IPS DF 4.7 (cell line): ENCODE measurements around the gene NUS1.
"Not testable (repeated sequence)": the region's sequence is repeated elsewhere in the genome, so short reads cannot be mapped to it uniquely, and the experiment has no call there.

Experiments
- DNase-seq: peaks from one replicate; pipeline ENCODE4 v3.0.0-alpha.2; 2013; ENCODE audit warnings: low spot score; ENCODE audit errors: extremely low read depth

The NUS1 gene

DNA sequence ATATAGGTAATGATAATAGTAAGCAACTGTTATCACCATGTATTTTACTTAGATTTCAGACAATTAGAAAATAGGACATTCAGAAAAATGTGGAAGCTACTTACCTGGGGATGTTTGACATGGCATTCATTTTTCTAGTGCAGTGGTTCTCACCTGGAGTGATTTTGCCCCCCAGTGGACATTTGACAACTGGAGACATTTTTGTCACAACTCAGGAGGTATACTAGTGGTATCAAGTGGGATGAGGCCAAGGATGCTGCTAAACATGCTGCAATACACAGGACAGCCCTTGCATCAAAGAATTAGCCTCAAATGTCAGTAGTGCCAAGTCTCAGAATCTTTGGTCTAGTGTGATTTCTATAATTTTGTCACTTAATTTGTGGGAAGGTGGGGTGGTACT, 36.1 kb downstream of the NUS1 start:
- DNase-seq: no peak

DNA sequence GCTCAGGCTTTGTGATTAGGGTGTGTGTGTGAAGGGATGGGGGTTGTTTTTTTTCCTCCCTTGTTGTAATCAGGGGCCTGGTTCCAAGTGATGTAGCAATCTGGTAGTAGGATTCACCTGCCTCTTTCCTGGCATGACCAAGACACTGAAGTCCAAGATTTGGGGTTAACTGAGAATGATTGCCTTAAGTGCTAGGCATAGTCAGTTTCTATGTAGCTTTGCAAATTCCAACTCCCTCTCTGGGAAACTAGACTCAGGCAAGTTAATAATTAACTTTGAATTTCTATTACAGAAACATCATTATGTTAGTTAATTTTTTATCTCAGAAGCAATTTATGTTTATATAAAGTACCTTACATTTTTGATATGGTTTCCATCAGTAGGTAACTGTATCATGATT, 43.6 kb downstream of the NUS1 start:
- DNase-seq: no peak

DNA sequence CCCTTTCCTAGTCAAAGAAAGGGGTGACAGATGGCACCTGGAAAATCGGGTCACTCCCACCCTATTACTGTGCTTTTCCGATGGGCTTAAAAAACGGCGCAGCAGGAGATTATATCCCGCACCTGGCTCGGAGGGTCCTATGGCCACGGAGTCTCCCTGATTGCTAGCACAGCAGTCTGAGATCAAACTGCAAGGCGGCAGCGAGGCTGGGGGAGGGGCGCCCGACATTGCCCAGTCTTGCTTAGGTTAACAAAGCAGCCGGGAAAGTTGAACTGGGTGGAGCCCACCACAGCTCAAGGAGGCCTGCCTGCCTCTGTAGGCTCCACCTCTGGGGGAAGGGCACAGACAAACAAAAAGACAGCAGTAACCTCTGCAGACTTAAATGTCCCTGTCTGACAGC, 46.3 kb downstream of the NUS1 start:
- DNase-seq: not testable (repeated sequence)

DNA sequence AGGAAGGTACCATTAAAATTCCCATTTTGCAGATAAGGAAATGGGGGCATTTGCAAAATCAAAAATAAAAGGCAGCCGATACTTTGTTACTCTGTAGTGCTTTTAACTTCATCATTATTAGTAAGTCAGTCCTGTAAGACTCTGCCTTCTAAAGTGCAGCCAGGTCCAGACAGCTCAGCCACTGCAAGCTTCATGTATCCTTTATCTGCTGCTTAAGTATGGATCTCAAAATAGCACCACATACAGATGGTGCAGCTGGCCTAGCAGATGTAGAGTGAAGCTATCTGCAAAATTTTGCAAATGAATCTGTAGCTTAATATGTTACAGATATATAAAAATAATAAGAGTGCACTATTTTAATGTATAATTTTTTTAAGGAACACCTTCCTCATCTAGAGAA, 53.4 kb downstream of the NUS1 start:
- no peak for DNase-seq

DNA sequence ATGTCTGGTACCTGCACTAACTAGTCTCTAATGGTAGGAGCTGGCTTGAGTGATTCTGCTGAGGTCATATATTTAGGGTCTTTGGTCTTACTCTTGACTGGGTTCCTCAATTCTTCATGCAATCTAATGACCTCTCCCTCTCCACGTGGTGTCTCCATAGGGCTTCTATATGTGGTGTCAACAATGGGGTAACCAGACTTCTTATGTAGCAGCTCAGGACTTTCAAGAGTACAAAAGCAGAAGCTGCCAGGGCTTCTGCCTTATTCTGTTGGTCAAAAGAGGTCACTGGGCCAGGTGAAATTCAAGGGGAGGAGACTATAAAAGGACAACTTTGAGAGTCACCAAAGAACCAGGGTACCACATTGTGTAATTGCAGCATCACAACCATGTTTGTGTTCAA, 54.3 kb downstream of the NUS1 start:
- no peak for DNase-seq

DNA sequence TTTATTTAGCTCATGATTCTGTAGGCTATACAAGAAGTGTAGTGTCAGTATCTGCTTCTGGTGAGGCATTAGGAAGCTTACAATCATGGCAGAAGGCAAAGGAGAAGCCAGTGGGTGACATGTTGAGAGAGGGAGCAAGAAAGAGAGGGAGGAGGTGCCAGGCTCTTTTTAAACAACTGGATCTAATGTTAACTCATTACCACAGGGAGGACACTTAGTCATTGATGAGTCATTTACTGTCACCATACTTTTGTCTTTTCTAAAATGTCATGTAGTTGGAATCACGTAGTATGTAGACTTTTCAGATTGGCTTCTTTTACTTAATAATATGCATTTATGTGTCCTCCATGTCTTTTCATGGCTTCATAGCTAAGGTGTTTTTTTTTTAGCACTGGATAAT, 58.1 kb downstream of the NUS1 start:
- no peak for DNase-seq

DNA sequence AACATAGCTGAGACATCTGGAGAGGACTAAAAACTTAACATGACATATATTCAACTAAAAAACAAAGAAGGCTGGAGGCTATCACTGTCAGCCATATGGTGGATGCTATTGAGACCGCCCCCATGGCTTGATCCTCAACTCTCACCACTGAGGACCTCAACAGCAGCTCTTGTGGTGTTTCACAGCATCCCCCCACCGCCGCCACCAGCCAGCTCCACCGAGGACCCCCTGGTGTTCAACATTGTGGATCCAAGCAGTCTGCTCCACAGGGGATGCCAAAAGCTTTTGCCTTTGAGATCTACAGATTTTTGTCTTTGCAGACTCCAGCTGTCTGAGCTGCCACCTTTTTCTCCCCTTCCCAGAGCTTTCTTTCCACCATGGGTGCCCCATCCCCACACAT, 64.6 kb downstream of the NUS1 start:
- DNase-seq: peak; percentile 7

DNA sequence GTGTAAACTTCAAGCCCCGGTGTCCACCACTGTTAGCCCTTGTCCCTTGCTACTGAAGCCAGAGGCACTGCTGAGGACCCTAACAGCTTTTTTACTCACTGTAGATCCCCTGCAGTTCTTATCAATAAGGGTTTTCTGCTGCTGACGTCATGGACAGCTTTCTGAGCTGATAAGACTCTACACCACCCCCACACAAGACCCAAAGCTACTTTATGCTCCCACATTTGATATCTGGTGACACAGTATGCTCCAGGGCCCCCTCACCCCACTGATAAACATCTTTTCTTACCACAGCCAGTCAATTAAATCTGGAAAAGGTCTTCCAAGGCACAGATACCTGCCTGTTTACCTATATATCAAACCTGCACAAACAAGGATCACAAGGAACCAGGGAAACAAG, 65.3 kb downstream of the NUS1 start:
- DNase-seq: no peak

DNA sequence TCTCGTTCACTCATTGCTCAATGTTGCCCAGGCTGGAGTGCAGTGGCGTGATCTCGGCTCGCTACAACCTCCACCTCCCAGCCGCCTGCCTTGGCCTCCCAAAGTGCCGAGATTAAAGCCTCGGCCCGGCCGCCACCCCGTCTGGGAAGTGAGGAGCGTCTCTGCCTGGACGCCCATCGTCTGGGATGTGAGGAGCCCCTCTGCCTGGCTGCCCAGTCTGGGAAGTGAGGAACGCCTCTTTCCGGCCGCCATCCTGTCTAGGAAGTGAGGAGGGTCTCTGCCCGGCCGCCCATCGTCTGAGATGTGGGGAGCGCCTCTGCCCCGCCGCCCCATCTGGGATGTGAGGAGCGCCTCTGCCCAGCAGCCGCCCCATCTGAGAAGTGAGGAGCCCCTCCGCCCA, 75.4 kb downstream of the NUS1 start:
- not testable (repeated sequence) for DNase-seq
